HepG2 (cell line): ENCODE results near the gene MASP1. TPM values are rescaled to one million over a fixed set of nuclear protein-coding genes. Genes with fewer than 3 reads are reported as not detected.

ENCODE experiments used
- CHD2 ChIP-seq: IDR thresholded peaks from 2 replicates; pipeline ENCODE4 v1.6.1; 2011; ENCODE audit warnings: low read depth, low read length, improper control_type of control experiment
- FOXC1 ChIP-seq: sonication (generic); formaldehyde crosslinking; IDR thresholded peaks from 2 replicates; pipeline ENCODE4 v1.8.0; 2022; ENCODE audit warnings: mild to moderate bottlenecking, missing genetic modification reagents, borderline replicate concordance
- FOXM1 ChIP-seq: sonication (generic); formaldehyde crosslinking; IDR thresholded peaks from 2 replicates; pipeline ENCODE4 v1.5.0; 2020; ENCODE audit warnings: missing genetic modification reagents
- HIC2 ChIP-seq: sonication (generic); formaldehyde crosslinking; IDR thresholded peaks from 2 replicates; pipeline ENCODE4 v1.9.0; 2022; ENCODE audit warnings: low read depth, missing genetic modification reagents
- KDM5B ChIP-seq: sonication (generic); formaldehyde crosslinking; IDR thresholded peaks from 2 replicates; pipeline ENCODE4 v1.4.0; 2020; ENCODE audit warnings: missing genetic modification reagents, mild to moderate bottlenecking, borderline replicate concordance
- MYNN ChIP-seq: sonication (generic); formaldehyde crosslinking; IDR thresholded peaks from 2 replicates; pipeline ENCODE4 v1.4.0; 2020; ENCODE audit warnings: mild to moderate bottlenecking, low read depth, missing genetic modification reagents
- NAIF1 ChIP-seq: sonication (generic); formaldehyde crosslinking; IDR thresholded peaks from 2 replicates; pipeline ENCODE4 v1.5.0; 2020; ENCODE audit warnings: mild to moderate bottlenecking, missing genetic modification reagents, borderline replicate concordance
- RBM39 ChIP-seq: fragments of 200-400 bp; formaldehyde crosslinking; IDR thresholded peaks from one replicate; pipeline ENCODE4 v1.6.1; 2018; ENCODE audit warnings: antibody characterized with exemption, mild to moderate bottlenecking, low read depth, low read length; ENCODE audit not compliant: poor library complexity, severe bottlenecking
- RXRA ChIP-seq: sonication (generic); formaldehyde crosslinking; IDR thresholded peaks from 2 replicates; pipeline ENCODE4 v1.5.1; 2020; ENCODE audit warnings: missing genetic modification reagents
- SIX1 ChIP-seq: sonication (generic); formaldehyde crosslinking; IDR thresholded peaks from 2 replicates; pipeline ENCODE4 v1.4.0; 2020; ENCODE audit warnings: missing genetic modification reagents, borderline replicate concordance
- SNRNP70 ChIP-seq: fragments of 200-400 bp; formaldehyde crosslinking; IDR thresholded peaks from 2 replicates; pipeline ENCODE4 v1.6.1; 2017; ENCODE audit warnings: mild to moderate bottlenecking, low read depth, low read length, moderate library complexity
- ZBTB39 ChIP-seq: sonication (generic); formaldehyde crosslinking; IDR thresholded peaks from 2 replicates; pipeline ENCODE4 v1.5.0; 2020; ENCODE audit warnings: missing genetic modification reagents
- ZFX ChIP-seq: sonication (generic); formaldehyde crosslinking; IDR thresholded peaks from 2 replicates; pipeline ENCODE4 v1.4.0; 2020; ENCODE audit warnings: mild to moderate bottlenecking, low read depth, missing genetic modification reagents, moderate library complexity
- ZIK1 ChIP-seq: sonication (generic); formaldehyde crosslinking; IDR thresholded peaks from 2 replicates; pipeline ENCODE4 v1.5.0; 2020; ENCODE audit warnings: mild to moderate bottlenecking, low read depth, missing genetic modification reagents, borderline replicate concordance
- ZMYM2 ChIP-seq: sonication (generic); formaldehyde crosslinking; IDR thresholded peaks from 2 replicates; pipeline ENCODE4 v1.8.0; 2022; ENCODE audit warnings: mild to moderate bottlenecking, missing genetic modification reagents
- ZNF280B ChIP-seq: sonication (generic); formaldehyde crosslinking; IDR thresholded peaks from 2 replicates; pipeline ENCODE4 v1.5.0; 2020; ENCODE audit warnings: missing genetic modification reagents, mild to moderate bottlenecking, borderline replicate concordance
- ZNF563 ChIP-seq: sonication (generic); formaldehyde crosslinking; IDR thresholded peaks from 2 replicates; pipeline ENCODE4 v1.8.0; 2022; ENCODE audit warnings: mild to moderate bottlenecking, moderate library complexity, missing genetic modification reagents
- ZNF710 ChIP-seq: sonication (generic); formaldehyde crosslinking; IDR thresholded peaks from 2 replicates; pipeline ENCODE4 v1.5.0; 2020; ENCODE audit warnings: mild to moderate bottlenecking, missing genetic modification reagents, borderline replicate concordance
- ZNF737 ChIP-seq: sonication (generic); formaldehyde crosslinking; IDR thresholded peaks from 2 replicates; pipeline ENCODE4 v1.5.0; 2020; ENCODE audit warnings: missing genetic modification reagents, mild to moderate bottlenecking, borderline replicate concordance
- ZSCAN12 ChIP-seq: sonication (generic); formaldehyde crosslinking; IDR thresholded peaks from 2 replicates; pipeline ENCODE4 v1.9.0; 2021; ENCODE audit warnings: mild to moderate bottlenecking, missing genetic modification reagents
- polyA plus RNA-seq, 8 experiments: library from polyadenylated mRNA; depleted of rRNA in 3 of 8; stranded (reverse) in 7 of 8; unstranded in 1 of 8; fragments of >200 nt; fragmentation: Illumina TruSeq in 4 of 8; extraction: Trizol in 4 of 8; gene quantifications; 2 replicates each; pipeline versions ENCODE4 v1.2.1 to v1.2.3, GENCODE V29; 2011 to 2016; ENCODE audit warnings: low read depth in 4 of 8, missing spikeins in 1 of 8, mixed read lengths in 1 of 8; ENCODE audit not compliant: insufficient read depth in 1 of 8
- total RNA-seq, 5 experiments: library from RNA; depleted of rRNA; stranded (reverse); fragments of >200 nt; fragmentation: Illumina TruSeq; extraction: Trizol; gene quantifications; 2 replicates each; pipeline ENCODE4 v1.2.3, GENCODE V29; 2016; ENCODE audit warnings: low read depth in 1 of 5

Gene MASP1
- total and polyA plus RNA-seq, 2 of the 13 experiments (the other 11 are each of a cell fraction or from before 2014, with no cell fraction given) = 10.8 to 56.0 TPM

GRCh38 chr3:187291512-187292132 is at the start of gene MASP1 (continued):
- TF ChIP-seq HIC2 (CRISPR knock-in tag) (peak; percentile 56; the same call in 1 of the 2 replicates), ZBTB39 (no peak), ZIK1 (peak; percentile 53; the same call in 1 of the 2 replicates), RXRA (CRISPR knock-in tag) (no peak), ZNF737 (CRISPR knock-in tag) (peak; percentile 55; the same call in 1 of the 2 replicates), FOXC1 (CRISPR knock-in tag) (peak; percentile 58; the same call in 1 of the 2 replicates), ZNF563 (CRISPR knock-in tag) (no peak), SIX1 (CRISPR knock-in tag) (no peak), KDM5B (CRISPR knock-in tag) (peak; percentile 69; the same call in 1 of the 2 replicates), ZMYM2 (CRISPR knock-in tag) (no peak), MYNN (CRISPR knock-in tag) (no peak), FOXM1 (CRISPR knock-in tag) (no peak), NAIF1 (no peak), ZFX (peak; percentile 14), SNRNP70 (no peak), ZSCAN12 (no peak), ZNF710 (CRISPR knock-in tag) (peak; percentile 30; the same call in 1 of the 2 replicates), RBM39 (no peak), ZNF280B (CRISPR knock-in tag) (peak; percentile 51; the same call in 1 of the 2 replicates), CHD2 (no peak)
